ENCODE data around the gene LRIT2.

LRIT2 gene

GRCh38 chr10:84235096-84235495, 9.8 kb upstream of the LRIT2 start:
- CTCF ChIA-PET: no interaction called here

GRCh38 chr10:84234479-84234878, 9.1 kb upstream of the LRIT2 start:
- CTCF ChIA-PET: interaction anchor here (1.7 kb wide), 1 partner anchor 20 kb away, joined by 6 read pairs; no protein-coding TSS in a partner anchor
- H3K27ac ChIP-seq (ENCODE audit: extremely low read depth, low read depth, low read length): no peak overlapping the region
- no peaks in the 10 kb centered on the region for H3K9me3 ChIP-seq (ENCODE audit: control insufficient read depth, insufficient read depth, low read depth, low read length)
- no peaks in the 10 kb centered on the region for H3K4me1 ChIP-seq (ENCODE audit: control insufficient read depth, insufficient read depth, low read length)
- POLR2A ChIA-PET: no interaction called here
- no peaks in the 10 kb centered on the region for H3K36me3 ChIP-seq (ENCODE audit: control insufficient read depth in 2 of 2, insufficient read depth in 1 of 2, low read length in 2 of 2)
- TF ChIP-seq ZNF488 (tag by site-specific recombination; IDR thresholded peaks at IDR 0.05) (no peak), ZNF514 (tag by site-specific recombination; IDR thresholded peaks at IDR 0.05) (no peak), ZNF707 (tag by site-specific recombination; IDR thresholded peaks at IDR 0.05) (no peak), KLF7 (tag by site-specific recombination; IDR thresholded peaks at IDR 0.05; ENCODE audit: borderline replicate concordance) (no peak), ZNF600 (tag by site-specific recombination; IDR thresholded peaks at IDR 0.05) (no peak), ELK4 (IDR thresholded peaks at IDR 0.05; ENCODE audit: borderline replicate concordance, low read depth, low read length) (no peak), ZNF184 (tag by site-specific recombination; IDR thresholded peaks at IDR 0.05) (no peak), ZNF530 (tag by site-specific recombination; IDR thresholded peaks at IDR 0.05; ENCODE audit: low read depth) (no peak), ZNF701 (tag by site-specific recombination; IDR thresholded peaks at IDR 0.05) (no peak), MZF1 (tag by site-specific recombination; IDR thresholded peaks at IDR 0.05; ENCODE audit: borderline replicate concordance) (no peak), ZNF626 (tag by site-specific recombination; IDR thresholded peaks at IDR 0.05) (no peak)
- no peak overlapping the region for H3K4me3 ChIP-seq (ENCODE audit: low read depth, low read length)

More at GRCh38 chr10:84235096-84235495, 9.8 kb upstream of the LRIT2 start:
- POLR2A ChIA-PET: no interaction called here
- Histone ChIP-seq H3K9me3 (ENCODE audit: control insufficient read depth, insufficient read depth, low read depth, low read length) (no peaks in the 10 kb centered on the region), H3K36me3 (ENCODE audit: control insufficient read depth in 2 of 2, insufficient read depth in 1 of 2, low read length in 2 of 2) (no peaks in the 10 kb centered on the region), H3K4me3 (ENCODE audit: low read depth, low read length) (no peak overlapping the region), H3K4me1 (ENCODE audit: control insufficient read depth, insufficient read depth, low read length) (no peaks in the 10 kb centered on the region), H3K27ac (ENCODE audit: extremely low read depth, low read depth, low read length) (no peak overlapping the region)
- TF ChIP-seq ZNF677 (tag by site-specific recombination; IDR thresholded peaks at IDR 0.05) (no peak), MZF1 (tag by site-specific recombination; IDR thresholded peaks at IDR 0.05; ENCODE audit: borderline replicate concordance) (no peak), ZSCAN23 (tag by site-specific recombination; IDR thresholded peaks at IDR 0.05) (no peak), ZNF777 (tag by site-specific recombination; IDR thresholded peaks at IDR 0.05; ENCODE audit: borderline replicate concordance) (no peak), ZNF544 (tag by site-specific recombination; IDR thresholded peaks at IDR 0.05) (no peak), ZNF354C (tag by site-specific recombination; IDR thresholded peaks at IDR 0.05; ENCODE audit: borderline replicate concordance, low read depth) (no peak), ZNF701 (tag by site-specific recombination; IDR thresholded peaks at IDR 0.05) (no peak), ZNF792 (tag by site-specific recombination; IDR thresholded peaks at IDR 0.05) (no peak), ZNF473 (tag by site-specific recombination; IDR thresholded peaks at IDR 0.05) (no peak), ZNF280D (tag by site-specific recombination; IDR thresholded peaks at IDR 0.05) (no peak), ZNF24 (tag by site-specific recombination; IDR thresholded peaks at IDR 0.05) (no peak), MEIS1 (CRISPR knock-in tag; IDR thresholded peaks at IDR 0.05; ENCODE audit: borderline replicate concordance) (no peak)
